ENCODE measurements around the gene WWC2. TPM values are rescaled to one million over a fixed set of nuclear protein-coding genes. Genes with fewer than 3 reads are reported as not detected.

The WWC2 gene
- total RNA-seq, 1 experiment from 2014 or later: 39.1 TPM

GRCh38 chr4:183291070-183291469, 192.0 kb downstream of the WWC2 start:
- Histone ChIP-seq H3K27ac (ENCODE audit: low read depth, low read length) (no peak overlapping the region), H3K36me3 (ENCODE audit: control insufficient read depth in 1 of 2, insufficient read depth in 2 of 2, low read length in 2 of 2) (peaks cover 4 to 28% of the 10 kb centered on the region in 2 experiments; a peak in 3 of 4 replicates), H4K20me1 (ENCODE audit: insufficient read depth) (no peaks in the 10 kb centered on the region), H3K79me2 (ENCODE audit: insufficient read depth, low read length) (no peaks in the 10 kb centered on the region), H3K9me2 (ENCODE audit: insufficient read depth) (no peaks in the 10 kb centered on the region), H3K27me3 (ENCODE audit: insufficient read depth, low read length) (no peaks in the 10 kb centered on the region), H3K4me2 (ENCODE audit: low read length) (no peak overlapping the region), H3K4me3 (replicated peaks in 1 of 2; ENCODE audit: low read depth in 1 of 2, low read length in 2 of 2) (no peak overlapping the region), H3K4me1 (ENCODE audit: control insufficient read depth in 1 of 2, insufficient read depth in 2 of 2, low read length in 2 of 2) (peaks cover 0 to 10% of the 10 kb centered on the region in 2 experiments; a peak in 1 of 4 replicates), H2AFZ (ENCODE audit: low read depth, low read length, poor library complexity, severe bottlenecking) (no peak overlapping the region), H3K9ac (ENCODE audit: low read length) (no peak overlapping the region), H3K9me3 (ENCODE audit: control insufficient read depth in 1 of 2, insufficient read depth in 1 of 2, low read depth in 1 of 2, low read length in 2 of 2) (no peaks in the 10 kb centered on the region)
- no TSS peak for BruUV-seq (replicated peaks)
- ChIA-PET CTCF (no interaction called here), RAD21 (ENCODE audit: low non-redundant PET in 1 of 2, low total read pairs in 2 of 2, uncharacterized antibody in 2 of 2, unreplicated experiment in 2 of 2) (no interaction called here), POLR2A (no interaction called here)
- TF ChIP-seq POLR2AphosphoS5 (IDR thresholded peaks at IDR 0.05; ENCODE audit: low read depth, low read length) (no peak), JUND (IDR thresholded peaks at IDR 0.05) (no peak), FOSL1 (IDR thresholded peaks at IDR 0.05; ENCODE audit: low read depth) (no peak), YY1 (IDR thresholded peaks at IDR 0.05; ENCODE audit: extremely low read depth, insufficient replicate concordance, low read depth, low read length) (no peak), RAD21 (IDR thresholded peaks at IDR 0.05; ENCODE audit: low read depth) (no peak), EZH2phosphoT487 (IDR thresholded peaks at IDR 0.05; ENCODE audit: borderline replicate concordance) (no peak), CTCF (IDR thresholded peaks at IDR 0.05 in 2 of 3, conservative IDR thresholded peaks at IDR 0.05 in 1 of 3; ENCODE audit: borderline replicate concordance in 1 of 3, insufficient read depth in 1 of 3, low read depth in 2 of 3, low read length in 2 of 3) (no peak), ZFX (IDR thresholded peaks at IDR 0.05) (no peak), SP1 (IDR thresholded peaks at IDR 0.05; ENCODE audit: low read depth) (no peak), CEBPB (IDR thresholded peaks at IDR 0.05; ENCODE audit: low read depth) (no peak), SIN3A (IDR thresholded peaks at IDR 0.05; ENCODE audit: low read depth) (no peak), ELF1 (IDR thresholded peaks at IDR 0.05; ENCODE audit: borderline replicate concordance, low read depth) (no peak), CBX3 (IDR thresholded peaks at IDR 0.05; ENCODE audit: low read depth) (no peak), ZNF274 (IDR thresholded peaks at IDR 0.05; ENCODE audit: low read depth, low read length) (no peak), ATF3 (IDR thresholded peaks at IDR 0.05) (no peak)
- TF ChIP-seq, protein P1, sequence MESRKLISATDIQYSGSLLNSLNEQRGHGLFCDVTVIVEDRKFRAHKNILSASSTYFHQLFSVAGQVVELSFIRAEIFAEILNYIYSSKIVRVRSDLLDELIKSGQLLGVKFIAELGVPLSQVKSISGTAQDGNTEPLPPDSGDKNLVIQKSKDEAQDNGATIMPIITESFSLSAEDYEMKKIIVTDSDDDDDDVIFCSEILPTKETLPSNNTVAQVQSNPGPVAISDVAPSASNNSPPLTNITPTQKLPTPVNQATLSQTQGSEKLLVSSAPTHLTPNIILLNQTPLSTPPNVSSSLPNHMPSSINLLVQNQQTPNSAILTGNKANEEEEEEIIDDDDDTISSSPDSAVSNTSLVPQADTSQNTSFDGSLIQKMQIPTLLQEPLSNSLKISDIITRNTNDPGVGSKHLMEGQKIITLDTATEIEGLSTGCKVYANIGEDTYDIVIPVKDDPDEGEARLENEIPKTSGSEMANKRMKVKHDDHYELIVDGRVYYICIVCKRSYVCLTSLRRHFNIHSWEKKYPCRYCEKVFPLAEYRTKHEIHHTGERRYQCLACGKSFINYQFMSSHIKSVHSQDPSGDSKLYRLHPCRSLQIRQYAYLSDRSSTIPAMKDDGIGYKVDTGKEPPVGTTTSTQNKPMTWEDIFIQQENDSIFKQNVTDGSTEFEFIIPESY (IDR thresholded peaks at IDR 0.05; ENCODE audit: extremely low read depth, insufficient replicate concordance, low read length): no peak
- TF ChIP-seq, protein P2, sequence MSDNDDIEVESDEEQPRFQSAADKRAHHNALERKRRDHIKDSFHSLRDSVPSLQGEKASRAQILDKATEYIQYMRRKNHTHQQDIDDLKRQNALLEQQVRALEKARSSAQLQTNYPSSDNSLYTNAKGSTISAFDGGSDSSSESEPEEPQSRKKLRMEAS (IDR thresholded peaks at IDR 0.05): no peak
- intact Hi-C loops (cut with micrococcal nuclease): no loop called here
- ATAC-seq (no peak), DNase-seq (ENCODE audit: low read depth, low spot score) (no peak)
